LNCaP clone FGC (cell line): Measurements from ENCODE around the gene CRELD1.
A peak's percentile ranks its signal among the peaks of the same experiment; 100 is the strongest.

Experiments used
- DNase-seq: peaks from one replicate; pipeline ENCODE4 v3.0.0-alpha.2; 2011; ENCODE audit warnings: low read depth
- H3K4me3 ChIP-seq: 2 replicates; pipeline ENCODE4 v1.5.1; 2011; ENCODE audit warnings: mild to moderate bottlenecking, low read depth, low read length, control low read depth
- CTCF ChIP-seq: IDR thresholded peaks from 2 replicates; pipeline ENCODE4 v1.5.1; 2012; ENCODE audit warnings: mild to moderate bottlenecking; ENCODE audit not compliant: control insufficient read depth, insufficient read depth; ENCODE audit errors: extremely low read depth

CRELD1 gene

DNA sequence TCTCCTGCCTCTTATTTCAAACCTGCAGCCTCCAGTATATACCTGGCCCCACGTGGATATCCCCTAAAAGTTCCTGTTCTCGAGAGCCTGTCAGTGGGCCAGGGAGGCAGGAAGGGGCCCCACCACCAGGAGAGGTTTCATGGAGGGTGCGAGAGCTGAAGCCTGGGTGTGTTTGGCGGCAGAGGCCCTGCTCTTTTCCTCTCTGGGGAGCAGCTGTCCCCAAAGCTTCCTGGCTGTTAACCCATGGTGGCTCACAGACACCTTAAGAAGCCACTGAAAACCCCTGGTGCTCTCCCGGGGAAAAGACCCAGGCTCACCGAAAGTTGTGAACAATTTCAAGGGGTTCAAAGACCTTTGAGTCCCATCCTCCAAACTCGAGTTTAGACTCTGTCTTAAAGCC lies 17.5 kb downstream of the CRELD1 start:
- TF ChIP-seq CTCF = no peak
- no peak for DNase-seq
- H3K4me3 ChIP-seq = no peak overlapping the region

- peak overlapping the region; percentile 50 for H3K4me3 ChIP-seq
- TF ChIP-seq CTCF = no peak
- no peak for DNase-seq
Observed at GRCh38 chr3:9951598-9951961, 17.9 kb downstream of the CRELD1 start.

GRCh38 chr3:9951962-9952805 lies 18.6 kb downstream of the CRELD1 start, which contains the start of gene PRRT3:
TSS of gene PRRT3 (minus strand) at chr3:9952408. CDS start at chr3:9950115, 2,293 bp downstream.
- peak within 1 kb of the TSS; percentile 50 for H3K4me3 ChIP-seq
- DNase-seq = no peak
- no peak for TF ChIP-seq CTCF

- no peak overlapping the region for H3K4me3 ChIP-seq
- no peak for DNase-seq
- TF ChIP-seq CTCF = no peak
Observed at GRCh38 chr3:9955067-9955502, 21.5 kb downstream of the CRELD1 start.

DNA sequence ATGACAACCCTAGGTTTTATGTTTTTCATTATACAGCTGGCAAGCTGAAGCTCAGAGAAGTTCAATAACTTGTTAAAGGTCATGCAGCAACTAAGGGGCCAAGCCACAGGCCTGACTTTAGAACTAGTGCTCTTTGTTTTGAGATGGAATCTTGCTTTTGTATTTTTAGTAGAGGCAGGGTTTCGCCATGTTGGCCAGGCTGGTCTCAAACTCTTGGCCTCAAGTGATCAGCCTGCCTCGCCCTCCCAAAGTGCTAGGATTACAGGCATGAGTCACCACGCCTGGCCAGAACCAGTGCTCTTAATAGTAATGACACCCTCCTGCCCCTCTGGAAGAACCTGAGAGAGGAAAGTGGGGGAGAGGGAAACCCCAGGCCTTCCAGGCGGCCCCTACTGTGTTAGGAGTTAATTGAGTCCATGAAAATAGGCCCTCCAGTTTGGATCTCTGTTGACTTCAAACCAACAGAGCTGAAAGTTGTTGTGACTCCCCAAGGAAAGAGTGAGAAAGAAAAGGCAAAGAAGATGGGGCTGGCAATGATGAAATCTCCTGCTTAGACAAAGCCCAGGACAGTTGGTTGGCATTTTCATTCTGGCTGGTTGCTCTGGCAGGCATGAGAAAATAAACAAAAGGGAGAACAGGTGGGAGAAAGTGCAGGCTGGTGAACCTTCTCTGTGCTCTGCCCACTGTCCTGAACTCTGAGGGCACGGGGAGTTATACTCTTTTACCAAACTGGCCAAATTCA lies 22.1 kb downstream of the CRELD1 start:
- no peak overlapping the region for H3K4me3 ChIP-seq
- no peak for TF ChIP-seq CTCF
- DNase-seq = no peak

DNA sequence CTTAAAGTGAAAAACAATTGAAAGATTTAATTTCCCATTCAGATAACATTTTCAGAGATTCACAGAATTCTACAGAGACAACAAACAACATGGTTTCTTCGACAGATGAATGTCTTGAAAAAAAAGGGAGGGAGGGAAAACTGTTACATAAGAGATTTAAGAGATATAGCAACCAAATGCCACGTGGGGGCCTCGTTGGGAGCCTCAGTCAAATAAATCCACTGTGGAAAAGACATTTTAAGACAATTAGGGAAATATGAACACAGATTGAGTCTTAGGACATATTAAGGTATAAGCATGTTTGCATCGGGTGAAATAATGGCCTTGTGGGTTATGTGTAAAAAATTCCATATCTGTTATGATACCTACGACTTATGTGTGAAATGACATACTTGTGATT lies 23.6 kb downstream of the CRELD1 start:
- no peak for DNase-seq
- no peak for TF ChIP-seq CTCF
- H3K4me3 ChIP-seq = no peak overlapping the region
